H1 (cell line): ENCODE results near the gene FMNL2. TPM values are rescaled to one million over a fixed set of nuclear protein-coding genes. Genes with fewer than 3 reads are reported as not detected.

Source experiments
- CEBPB ChIP-seq: IDR thresholded peaks from 2 replicates; pipeline ENCODE4 v1.6.1; 2012; ENCODE audit warnings: low read depth, low read length
- CTCF ChIP-seq, 3 experiments: IDR thresholded peaks; 1 replicate in 2 of 3; 2 replicates in 1 of 3; pipeline versions ENCODE4 v1.5.1 to v1.6.1; 2011; ENCODE audit warnings: low read length in 3 of 3, mild to moderate bottlenecking in 3 of 3, inconsistent platforms in 2 of 3, low read depth in 1 of 3, moderate library complexity in 1 of 3; ENCODE audit not compliant: insufficient read depth in 1 of 3; ENCODE audit errors: control extremely low read depth in 1 of 3
- JUND ChIP-seq: IDR thresholded peaks from 2 replicates; pipeline ENCODE4 v1.6.1; 2011; ENCODE audit warnings: mild to moderate bottlenecking, improper control_type of control experiment, low read length
- MAFK ChIP-seq: IDR thresholded peaks from 2 replicates; pipeline ENCODE4 v1.6.1; 2012; ENCODE audit warnings: low read depth, mild to moderate bottlenecking, improper control_type of control experiment, low read length
- RFX5 ChIP-seq: IDR thresholded peaks from 2 replicates; pipeline ENCODE4 v1.6.1; 2011; ENCODE audit warnings: low read depth, low read length, improper control_type of control experiment, borderline replicate concordance
- RXRA ChIP-seq: IDR thresholded peaks from 2 replicates; pipeline ENCODE4 v1.6.1; 2011; ENCODE audit warnings: low read depth, mild to moderate bottlenecking, low read length, moderate library complexity; ENCODE audit not compliant: insufficient read depth
- SRF ChIP-seq: IDR thresholded peaks from 2 replicates; pipeline ENCODE4 v1.6.1; 2011; ENCODE audit warnings: mild to moderate bottlenecking, low read depth, low read length, moderate library complexity
- TAF1 ChIP-seq: IDR thresholded peaks from 2 replicates; pipeline ENCODE4 v1.6.1; 2011; ENCODE audit warnings: mild to moderate bottlenecking, low read depth, low read length
- polyA plus RNA-seq, 7 experiments: library from polyadenylated mRNA; depleted of rRNA in 3 of 7; stranded (reverse) in 5 of 7; unstranded in 2 of 7; fragments of >200 nt in 5 of 7; fragments of 200-250 nt in 2 of 7; gene quantifications; 1 replicate in 5 of 7; 2 replicates in 1 of 7; 4 replicates in 1 of 7; pipeline versions ENCODE4 v1.2.1 to v1.2.3, GENCODE V29; 2011 to 2013; ENCODE audit warnings: missing spikeins in 2 of 7, mixed read lengths in 2 of 7
- total RNA-seq: library from RNA; stranded (reverse); fragmentation: NEBNext Ultra II Directional; extraction: Animal tissue kit (Norgen Biotek cat#: 25700); gene quantifications from 2 replicates; pipeline ENCODE4 v1.2.1, GENCODE V29; 2021
- TF ChIP-seq, protein P1 (sequence below): IDR thresholded peaks from 2 replicates; pipeline ENCODE4 v1.6.1; 2012; ENCODE audit warnings: inconsistent platforms

FMNL2 gene
- total and polyA plus RNA-seq, 2 of the 8 experiments (the other 6 are each of a cell fraction or from before 2014, with no cell fraction given) = 15.5 to 45.1 TPM

- no peak for TF ChIP-seq CTCF (IDR thresholded peaks at IDR 0.05; ENCODE audit: control extremely low read depth in 1 of 3, insufficient read depth in 1 of 3, low read depth in 1 of 3, low read length in 3 of 3)
- TF ChIP-seq CEBPB = no peak
- TF ChIP-seq, protein P1, sequence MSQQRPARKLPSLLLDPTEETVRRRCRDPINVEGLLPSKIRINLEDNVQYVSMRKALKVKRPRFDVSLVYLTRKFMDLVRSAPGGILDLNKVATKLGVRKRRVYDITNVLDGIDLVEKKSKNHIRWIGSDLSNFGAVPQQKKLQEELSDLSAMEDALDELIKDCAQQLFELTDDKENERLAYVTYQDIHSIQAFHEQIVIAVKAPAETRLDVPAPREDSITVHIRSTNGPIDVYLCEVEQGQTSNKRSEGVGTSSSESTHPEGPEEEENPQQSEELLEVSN = no peak
- no peak for TF ChIP-seq RXRA
- no peak for TF ChIP-seq TAF1
- no peak for TF ChIP-seq SRF
- no peak for TF ChIP-seq MAFK
- TF ChIP-seq JUND = no peak
- TF ChIP-seq RFX5 = no peak
These were observed 272.0 kb downstream of the FMNL2 start (continued) for GRCh38 chr2:152606941-152607340.
